Measurements from ENCODE around the gene SCAANT1. TPM values are rescaled to one million over a fixed set of nuclear protein-coding genes. Genes with fewer than 3 reads are reported as not detected.

The SCAANT1 gene
- total RNA-seq, 2 experiments from 2014 or later: not detected

DNA sequence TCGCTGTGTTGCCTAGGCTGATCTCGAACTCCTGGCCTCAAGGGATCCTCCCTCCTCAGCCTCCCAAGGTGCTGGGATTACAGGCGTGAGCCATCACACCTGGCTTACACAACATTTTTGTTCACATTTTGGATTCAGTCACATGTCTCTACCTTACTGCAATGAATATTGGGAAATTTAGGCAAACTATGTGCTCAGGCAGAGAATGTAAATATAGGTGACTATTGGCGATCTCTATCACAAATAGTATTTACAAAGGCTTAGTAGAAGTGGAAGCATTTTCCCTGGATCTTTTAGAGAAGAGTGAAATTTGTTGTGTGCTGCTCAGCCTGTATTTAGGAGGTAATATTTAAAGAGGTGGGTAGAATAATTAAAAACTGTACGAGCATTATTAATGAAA is 20.7 kb downstream of the SCAANT1 start:
- no peak overlapping the region for H3K4me3 ChIP-seq (ENCODE audit: low read depth, low read length, poor library complexity, severe bottlenecking)
- peaks cover 12% of the 10 kb centered on the region for H3K36me3 ChIP-seq (ENCODE audit: insufficient read depth, low read length)
- H4K20me1 ChIP-seq (ENCODE audit: insufficient read depth, low read length): peaks cover 23% of the 10 kb centered on the region; the same call in 1 of the 2 replicates
- H3K9me3 ChIP-seq (ENCODE audit: low read length): no peaks in the 10 kb centered on the region
- DNase-seq (ENCODE audit: low spot score): no peak
- intact Hi-C loops (cut with micrococcal nuclease; ENCODE audit: unreplicated experiment): no loop called here
- no peaks in the 10 kb centered on the region for H3K9me2 ChIP-seq (ENCODE audit: insufficient read depth, low read length)
- peaks cover 9% of the 10 kb centered on the region for H3K4me1 ChIP-seq (ENCODE audit: insufficient read depth, low read length, poor library complexity, severe bottlenecking)
- ChIA-PET CTCF (ENCODE audit: unreplicated experiment) (no interaction called here), POLR2A (interaction anchor here (1.1 kb wide), 2 partner anchors 12 to 17 kb away, joined by 3 read pairs; no protein-coding TSS in a partner anchor)
- H2AFZ ChIP-seq (ENCODE audit: low read length): no peak overlapping the region
- H3K27ac ChIP-seq (ENCODE audit: low read depth, low read length, poor library complexity, severe bottlenecking): no peak overlapping the region
- no peak for TF ChIP-seq EZH2phosphoT487 (IDR thresholded peaks at IDR 0.05; ENCODE audit: borderline replicate concordance, low read depth, low read length)
- TF ChIP-seq, protein P1, sequence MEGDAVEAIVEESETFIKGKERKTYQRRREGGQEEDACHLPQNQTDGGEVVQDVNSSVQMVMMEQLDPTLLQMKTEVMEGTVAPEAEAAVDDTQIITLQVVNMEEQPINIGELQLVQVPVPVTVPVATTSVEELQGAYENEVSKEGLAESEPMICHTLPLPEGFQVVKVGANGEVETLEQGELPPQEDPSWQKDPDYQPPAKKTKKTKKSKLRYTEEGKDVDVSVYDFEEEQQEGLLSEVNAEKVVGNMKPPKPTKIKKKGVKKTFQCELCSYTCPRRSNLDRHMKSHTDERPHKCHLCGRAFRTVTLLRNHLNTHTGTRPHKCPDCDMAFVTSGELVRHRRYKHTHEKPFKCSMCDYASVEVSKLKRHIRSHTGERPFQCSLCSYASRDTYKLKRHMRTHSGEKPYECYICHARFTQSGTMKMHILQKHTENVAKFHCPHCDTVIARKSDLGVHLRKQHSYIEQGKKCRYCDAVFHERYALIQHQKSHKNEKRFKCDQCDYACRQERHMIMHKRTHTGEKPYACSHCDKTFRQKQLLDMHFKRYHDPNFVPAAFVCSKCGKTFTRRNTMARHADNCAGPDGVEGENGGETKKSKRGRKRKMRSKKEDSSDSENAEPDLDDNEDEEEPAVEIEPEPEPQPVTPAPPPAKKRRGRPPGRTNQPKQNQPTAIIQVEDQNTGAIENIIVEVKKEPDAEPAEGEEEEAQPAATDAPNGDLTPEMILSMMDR (conservative IDR thresholded peaks at IDR 0.05; ENCODE audit: low read length): no peak
- H3K79me2 ChIP-seq (ENCODE audit: insufficient read depth, low read depth, low read length): peaks cover 46% of the 10 kb centered on the region
- no TSS peak for BruUV-seq (replicated peaks)
- H3K4me2 ChIP-seq (ENCODE audit: low read length): no peak overlapping the region

DNA sequence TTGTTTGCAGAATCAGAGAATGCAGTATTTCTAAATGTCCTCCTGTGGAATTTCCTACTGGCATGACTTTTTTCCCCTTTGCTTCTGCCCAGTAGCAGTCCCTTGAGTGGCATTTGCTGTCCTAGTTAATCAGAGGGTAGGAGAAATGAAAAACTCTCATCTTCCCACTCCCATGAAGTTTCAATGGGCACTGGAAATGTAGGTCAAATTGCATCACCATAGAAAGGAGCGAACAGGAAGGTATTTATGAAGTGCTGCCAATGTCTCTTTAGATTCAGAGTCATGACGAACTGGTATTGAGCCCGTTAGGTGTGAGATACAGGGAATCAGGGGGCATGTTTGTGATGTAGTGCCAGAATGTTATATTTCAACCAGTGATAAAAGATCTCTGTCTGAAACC is 25.3 kb downstream of the SCAANT1 start:
- TF ChIP-seq, protein P1 (conservative IDR thresholded peaks at IDR 0.05; ENCODE audit: low read length): no peak
- TF ChIP-seq EZH2phosphoT487 (IDR thresholded peaks at IDR 0.05; ENCODE audit: borderline replicate concordance, low read depth, low read length): no peak
- intact Hi-C loops (cut with micrococcal nuclease; ENCODE audit: unreplicated experiment): no loop called here
- H3K36me3 ChIP-seq (ENCODE audit: insufficient read depth, low read length): peaks cover 20% of the 10 kb centered on the region

DNA sequence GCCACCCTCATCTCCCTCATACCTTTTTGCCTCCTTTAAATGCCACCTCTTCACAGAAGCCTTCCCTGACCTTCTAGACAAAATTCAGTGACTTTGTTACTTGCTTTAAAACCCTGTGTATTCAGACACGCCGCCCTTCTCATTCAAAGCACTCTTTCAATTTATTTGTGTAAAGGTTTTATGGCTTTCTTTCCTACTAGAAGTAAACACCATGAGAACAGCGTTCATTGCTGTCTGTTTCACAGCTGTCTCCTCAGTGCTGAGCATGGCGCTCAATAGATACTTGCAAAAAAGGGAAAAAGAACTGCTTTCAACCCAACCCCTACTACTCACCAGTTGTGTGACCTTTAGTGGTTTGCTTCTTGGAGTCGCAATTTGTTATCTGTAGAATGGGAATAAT is 31.5 kb downstream of the SCAANT1 start:
- CTCF ChIA-PET (ENCODE audit: unreplicated experiment): no interaction called here
- no peak for DNase-seq (ENCODE audit: low spot score)
- H2AFZ ChIP-seq (ENCODE audit: low read length): no peak overlapping the region
- no peak overlapping the region for H3K4me2 ChIP-seq (ENCODE audit: low read length)
- peaks cover 19% of the 10 kb centered on the region for H3K4me1 ChIP-seq (ENCODE audit: insufficient read depth, low read length, poor library complexity, severe bottlenecking)
- no peak overlapping the region for H3K27ac ChIP-seq (ENCODE audit: low read depth, low read length, poor library complexity, severe bottlenecking)
- no peaks in the 10 kb centered on the region for H3K9me3 ChIP-seq (ENCODE audit: low read length)
- POLR2A ChIA-PET: no interaction called here
- BruUV-seq (replicated peaks): no TSS peak
- TF ChIP-seq EZH2phosphoT487 (IDR thresholded peaks at IDR 0.05; ENCODE audit: borderline replicate concordance, low read depth, low read length): no peak
- TF ChIP-seq, protein P1 (conservative IDR thresholded peaks at IDR 0.05; ENCODE audit: low read length): no peak
- H3K79me2 ChIP-seq (ENCODE audit: insufficient read depth, low read depth, low read length): peaks cover 92% of the 10 kb centered on the region
- intact Hi-C loops (cut with micrococcal nuclease; ENCODE audit: unreplicated experiment): no loop called here
- peaks cover 42% of the 10 kb centered on the region for H4K20me1 ChIP-seq (ENCODE audit: insufficient read depth, low read length)
- no peaks in the 10 kb centered on the region for H3K9me2 ChIP-seq (ENCODE audit: insufficient read depth, low read length)
- peaks cover 8% of the 10 kb centered on the region; the same call in 1 of the 2 replicates for H3K36me3 ChIP-seq (ENCODE audit: insufficient read depth, low read length)
- H3K4me3 ChIP-seq (ENCODE audit: low read depth, low read length, poor library complexity, severe bottlenecking): no peak overlapping the region

More for the DNA sequence above, 25.3 kb downstream of the SCAANT1 start:
- ChIA-PET CTCF (ENCODE audit: unreplicated experiment) (no interaction called here), POLR2A (no interaction called here)
- no peak overlapping the region for H3K4me2 ChIP-seq (ENCODE audit: low read length)
- H3K4me1 ChIP-seq (ENCODE audit: insufficient read depth, low read length, poor library complexity, severe bottlenecking): no peaks in the 10 kb centered on the region
- H4K20me1 ChIP-seq (ENCODE audit: insufficient read depth, low read length): peaks cover 14% of the 10 kb centered on the region; the same call in 1 of the 2 replicates
- H3K9me3 ChIP-seq (ENCODE audit: low read length): no peaks in the 10 kb centered on the region
- no peak overlapping the region for H3K27ac ChIP-seq (ENCODE audit: low read depth, low read length, poor library complexity, severe bottlenecking)
- no peak for DNase-seq (ENCODE audit: low spot score)
- no peak overlapping the region for H3K4me3 ChIP-seq (ENCODE audit: low read depth, low read length, poor library complexity, severe bottlenecking)
- H3K9me2 ChIP-seq (ENCODE audit: insufficient read depth, low read length): no peaks in the 10 kb centered on the region
- H2AFZ ChIP-seq (ENCODE audit: low read length): no peak overlapping the region
- BruUV-seq (replicated peaks): no TSS peak
- peaks cover 80% of the 10 kb centered on the region for H3K79me2 ChIP-seq (ENCODE audit: insufficient read depth, low read depth, low read length)

Measured in OCI-LY7 (cell line).